Endothelial cell of umbilical vein (primary cell): Measurements from ENCODE around the gene LKAAEAR1. TPM values are rescaled to one million over a fixed set of nuclear protein-coding genes. Genes with fewer than 3 reads are reported as not detected.

ENCODE experiments used
- BruUV-seq: library from RNA; stranded (reverse); fragments of 400-500 nt; replicated peaks from 2 replicates; lab custom pipeline; 2021; lab: Mats Ljungman, UMichigan
- CTCF ChIA-PET: fragments of 300-600, 350-600 bp; sonication (Branson Sonifier 250); formaldehyde crosslinking; loops from one replicate; lab custom pipeline; 2021; ENCODE audit warnings: antibody characterized with exemption, inconsistent platforms; lab: Charles Lee
- POLR2A ChIA-PET: fragments of 300-600, 350-600 bp; sonication (Branson Sonifier 250); formaldehyde crosslinking; loops from one replicate; lab custom pipeline; 2021; ENCODE audit warnings: antibody characterized with exemption, inconsistent platforms; lab: Charles Lee
- DNase-seq: peaks from one replicate; pipeline ENCODE4 v3.0.0-alpha.2; 2011; ENCODE audit warnings: low read depth, low spot score
- FAIRE-seq: peaks from 2 replicates; lab custom pipeline; 2011; peaks lifted over from hg19 to GRCh38; lab: Jason Lieb, UNC
- H2AFZ ChIP-seq: 2 replicates; pipeline ENCODE4 v1.6.0; 2012; ENCODE audit warnings: low read depth, low read length, control low read depth, inconsistent platforms
- H3K27ac ChIP-seq: 2 replicates; pipeline ENCODE4 v1.5.1; 2011; ENCODE audit warnings: low read depth, mild to moderate bottlenecking, control low read depth, low read length, moderate library complexity; ENCODE audit not compliant: insufficient read depth
- H3K27me3 ChIP-seq, 2 experiments: 2 replicates each; pipeline versions ENCODE4 v1.6.0 to v1.6.1; 2011; ENCODE audit warnings: low read length in 2 of 2, mixed read lengths in 1 of 2; ENCODE audit not compliant: control insufficient read depth in 2 of 2, insufficient read depth in 2 of 2
- H3K36me3 ChIP-seq, 2 experiments: 2 replicates in 1 of 2; 3 replicates in 1 of 2; pipeline ENCODE4 v1.5.1; 2011; ENCODE audit warnings: low read length in 2 of 2, mild to moderate bottlenecking in 1 of 2, moderate library complexity in 1 of 2; ENCODE audit not compliant: control insufficient read depth in 2 of 2, insufficient read depth in 2 of 2; ENCODE audit errors: extremely low read depth in 1 of 2
- H3K4me1 ChIP-seq: 3 replicates; pipeline ENCODE4 v1.5.1; 2011; ENCODE audit warnings: mild to moderate bottlenecking, low read length; ENCODE audit not compliant: control insufficient read depth, insufficient read depth; ENCODE audit errors: extremely low read depth
- H3K4me2 ChIP-seq: 2 replicates; pipeline ENCODE4 v1.6.1; 2011; ENCODE audit warnings: low read length, control low read depth, mixed read lengths; ENCODE audit not compliant: insufficient read depth
- H3K4me3 ChIP-seq, 3 experiments: fragments of 200-600 bp in 1 of 3; sonication (generic), shearing (Covaris generic) in 1 of 3; replicated peaks in 1 of 3; 2 replicates each; pipeline ENCODE4 v1.5.1; 2011 to 2016; ENCODE audit warnings: control low read depth in 3 of 3, low read length in 3 of 3, mild to moderate bottlenecking in 2 of 3, inconsistent platforms in 1 of 3, low read depth in 1 of 3, moderate library complexity in 1 of 3; ENCODE audit not compliant: insufficient read depth in 1 of 3
- H3K79me2 ChIP-seq: 2 replicates; pipeline ENCODE4 v1.6.0; 2012; ENCODE audit warnings: low read length, inconsistent platforms; ENCODE audit not compliant: control insufficient read depth, insufficient read depth
- H3K9ac ChIP-seq: replicated peaks from 2 replicates; pipeline ENCODE3; 2011; ENCODE audit warnings: low read length, control low read depth; ENCODE audit not compliant: insufficient read depth; ENCODE audit errors: extremely low read depth
- H3K9me1 ChIP-seq: replicated peaks from 3 replicates; pipeline ENCODE4 v1.6.0; 2011; ENCODE audit warnings: mild to moderate bottlenecking, low read length; ENCODE audit not compliant: control insufficient read depth, insufficient read depth; ENCODE audit errors: extremely low read depth
- H3K9me3 ChIP-seq: replicated peaks from 2 replicates; pipeline ENCODE4 v1.5.1; 2012; ENCODE audit warnings: low read length, inconsistent platforms; ENCODE audit not compliant: control insufficient read depth, insufficient read depth
- H4K20me1 ChIP-seq: replicated peaks from 2 replicates; pipeline ENCODE3; 2011; ENCODE audit warnings: mild to moderate bottlenecking, low read length; ENCODE audit not compliant: control insufficient read depth, insufficient read depth; ENCODE audit errors: extremely low read depth
- EZH2 ChIP-seq: IDR thresholded peaks from 2 replicates; pipeline ENCODE4 v1.6.1; 2012; ENCODE audit warnings: borderline replicate concordance, low read depth, mild to moderate bottlenecking, moderate library complexity, low read length, inconsistent platforms; ENCODE audit not compliant: severe bottlenecking
- FOS ChIP-seq: IDR thresholded peaks from 2 replicates; pipeline ENCODE4 v1.6.1; 2011; ENCODE audit warnings: mild to moderate bottlenecking, low read length, moderate library complexity, borderline replicate concordance; ENCODE audit not compliant: insufficient read depth
- GATA2 ChIP-seq: IDR thresholded peaks from 2 replicates; pipeline ENCODE4 v1.7.0; 2011; ENCODE audit warnings: low read depth, mild to moderate bottlenecking, moderate library complexity, mixed read lengths, low read length; ENCODE audit not compliant: insufficient read length, insufficient read depth
- JUN ChIP-seq: IDR thresholded peaks from 2 replicates; pipeline ENCODE4 v1.6.1; 2011; ENCODE audit warnings: borderline replicate concordance, low read depth; ENCODE audit not compliant: insufficient read length, insufficient read depth
- MYC ChIP-seq: IDR thresholded peaks from one replicate; pipeline ENCODE4 v1.6.1; 2011; ENCODE audit warnings: mild to moderate bottlenecking, low read depth, low read length
- POLR2A ChIP-seq: IDR thresholded peaks from 2 replicates; pipeline ENCODE4 v1.6.1; 2012; ENCODE audit warnings: low read depth, mild to moderate bottlenecking, control low read depth, low read length
- POLR2AphosphoS5 ChIP-seq: IDR thresholded peaks from 2 replicates; pipeline ENCODE4 v1.6.1; 2012; ENCODE audit warnings: low read depth, mild to moderate bottlenecking, control low read depth, low read length, moderate library complexity; ENCODE audit not compliant: insufficient read depth
- dilution Hi-C: fragments of 300-500 bp; cut with MboI; formaldehyde crosslinking; loops from one replicate; pipeline ENCODE4 v1.15.0; 2019; ENCODE audit warnings: low sequenced_read_pairs; ENCODE audit not compliant: extremely low pct_ligation_motif_present
- intact Hi-C: fragments of 100-400 bp; cut with micrococcal nuclease; formaldehyde crosslinking; loops from one replicate; pipeline ENCODE4 v1.10.0; 2022
- polyA plus RNA-seq, 4 experiments: library from polyadenylated mRNA; depleted of rRNA in 3 of 4; stranded (reverse) in 3 of 4; unstranded in 1 of 4; fragments of >200 nt; gene quantifications; 2 replicates each; pipeline versions ENCODE4 v1.2.1 to v1.2.3, GENCODE V29; 2011 to 2012; ENCODE audit warnings: missing spikeins in 1 of 4
- total RNA-seq: library from RNA; stranded (reverse); gene quantifications from 2 replicates; pipeline ENCODE4 v1.2.3, GENCODE V29; 2021
- TF ChIP-seq, protein P1 (sequence below), 2 donors: IDR thresholded peaks; 1 replicate in 1 of 2; 2 replicates in 1 of 2; pipeline ENCODE4 v1.5.1; 2011; ENCODE audit warnings: low read length in 2 of 2, mild to moderate bottlenecking in 2 of 2, moderate library complexity in 2 of 2, control low read depth in 1 of 2, inconsistent platforms in 1 of 2, low read depth in 1 of 2; ENCODE audit not compliant: insufficient read depth in 1 of 2; ENCODE audit errors: extremely low read depth in 1 of 2
- TF ChIP-seq, protein P2 (sequence below): IDR thresholded peaks from 2 replicates; pipeline ENCODE4 v1.6.1; 2011; ENCODE audit not compliant: insufficient read depth, insufficient read length

LKAAEAR1 gene
- total and polyA plus RNA-seq, 2 donors (not counting 3 experiments of a cell fraction or from before 2014, with no cell fraction given): 0.29 TPM; not detected in 1

DNA sequence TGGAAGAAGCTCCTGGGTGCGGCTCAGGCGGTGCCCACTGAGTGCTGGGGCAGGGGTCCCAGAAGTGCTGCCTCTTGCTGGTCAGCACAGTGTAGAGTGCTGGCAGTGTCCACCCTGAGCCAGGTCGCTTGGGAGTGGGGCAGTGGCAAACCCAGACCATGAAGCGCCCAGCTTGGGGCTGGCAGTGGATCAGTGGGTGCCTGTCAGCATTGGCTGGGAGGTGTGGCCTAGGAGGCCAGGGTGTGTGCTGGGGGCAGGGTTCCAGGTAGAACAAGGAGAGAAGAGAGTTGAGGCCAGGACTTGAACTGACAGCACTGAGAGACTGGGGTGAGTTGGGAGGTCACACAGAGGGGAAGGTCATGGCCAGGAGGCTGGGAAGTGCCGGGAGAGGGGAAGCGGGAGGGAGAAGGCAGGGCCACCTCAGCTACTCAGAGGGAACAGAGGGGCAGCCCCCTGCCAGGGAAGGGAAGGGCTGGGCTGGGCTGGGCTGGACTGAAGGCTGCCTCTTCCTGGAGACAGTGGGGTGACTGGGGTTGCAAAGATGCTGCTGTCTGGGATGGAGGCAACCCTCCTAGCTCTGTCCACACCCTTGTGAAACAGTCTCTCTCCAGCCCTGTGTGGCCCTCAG is 17.1 kb downstream of the LKAAEAR1 start:
- intact Hi-C loops: loop anchor here (10.0 kb wide), 1 partner anchor 58 kb away; no protein-coding TSS in a partner anchor

More for the DNA sequence above, 17.1 kb downstream of the LKAAEAR1 start:
- no peak overlapping the region for H3K9ac ChIP-seq
- H2AFZ ChIP-seq: no peak overlapping the region
- H3K27ac ChIP-seq: no peak overlapping the region
- no TSS peak for BruUV-seq
- H3K79me2 ChIP-seq: peaks cover 6% of the 10 kb centered on the region
- H3K4me1 ChIP-seq: peaks cover 17% of the 10 kb centered on the region
- ChIA-PET POLR2A (no interaction called here), CTCF (interaction anchor here (0.8 to 1.4 kb wide), 2 partner anchors 16 to 28 kb away, joined by 3 to 5 read pairs; no protein-coding TSS in a partner anchor)
- no peaks in the 10 kb centered on the region for H3K9me3 ChIP-seq
- no peak for TF ChIP-seq EZH2
- TF ChIP-seq, protein P1, sequence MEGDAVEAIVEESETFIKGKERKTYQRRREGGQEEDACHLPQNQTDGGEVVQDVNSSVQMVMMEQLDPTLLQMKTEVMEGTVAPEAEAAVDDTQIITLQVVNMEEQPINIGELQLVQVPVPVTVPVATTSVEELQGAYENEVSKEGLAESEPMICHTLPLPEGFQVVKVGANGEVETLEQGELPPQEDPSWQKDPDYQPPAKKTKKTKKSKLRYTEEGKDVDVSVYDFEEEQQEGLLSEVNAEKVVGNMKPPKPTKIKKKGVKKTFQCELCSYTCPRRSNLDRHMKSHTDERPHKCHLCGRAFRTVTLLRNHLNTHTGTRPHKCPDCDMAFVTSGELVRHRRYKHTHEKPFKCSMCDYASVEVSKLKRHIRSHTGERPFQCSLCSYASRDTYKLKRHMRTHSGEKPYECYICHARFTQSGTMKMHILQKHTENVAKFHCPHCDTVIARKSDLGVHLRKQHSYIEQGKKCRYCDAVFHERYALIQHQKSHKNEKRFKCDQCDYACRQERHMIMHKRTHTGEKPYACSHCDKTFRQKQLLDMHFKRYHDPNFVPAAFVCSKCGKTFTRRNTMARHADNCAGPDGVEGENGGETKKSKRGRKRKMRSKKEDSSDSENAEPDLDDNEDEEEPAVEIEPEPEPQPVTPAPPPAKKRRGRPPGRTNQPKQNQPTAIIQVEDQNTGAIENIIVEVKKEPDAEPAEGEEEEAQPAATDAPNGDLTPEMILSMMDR (IDR thresholded peaks at IDR 0.05; ENCODE audit: extremely low read depth in 1 of 2, insufficient read depth in 1 of 2, low read depth in 1 of 2, low read length in 2 of 2): no peak
- TF ChIP-seq MYC: no peak
- TF ChIP-seq FOS: no peak
- TF ChIP-seq, protein P2, sequence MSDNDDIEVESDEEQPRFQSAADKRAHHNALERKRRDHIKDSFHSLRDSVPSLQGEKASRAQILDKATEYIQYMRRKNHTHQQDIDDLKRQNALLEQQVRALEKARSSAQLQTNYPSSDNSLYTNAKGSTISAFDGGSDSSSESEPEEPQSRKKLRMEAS: no peak
- TF ChIP-seq POLR2AphosphoS5: no peak
- no peak for TF ChIP-seq POLR2A
- TF ChIP-seq GATA2: no peak
- TF ChIP-seq JUN: no peak
- dilution Hi-C loops: no loop called here
- peaks cover 0 to 2% of the 10 kb centered on the region in 2 experiments for H3K36me3 ChIP-seq
- no peaks in the 10 kb centered on the region for H4K20me1 ChIP-seq
- H3K4me2 ChIP-seq: no peak overlapping the region
- DNase-seq: no peak
- no peaks in the 10 kb centered on the region for H3K9me1 ChIP-seq
- H3K4me3 ChIP-seq: no peak overlapping the region
- no peak for FAIRE-seq
- H3K27me3 ChIP-seq: no peaks in the 10 kb centered on the region
